COR-L47 (cell line): ENCODE results near the gene NDOR1.

ENCODE experiments used
- DNase-seq: peaks from one replicate; lab custom pipeline; 2025; lab: John Stamatoyannopoulos, UW

The NDOR1 gene

GRCh38 chr9:137167747-137168572, 37.5 kb upstream of the NDOR1 start:
- DNase-seq, result no peak

GRCh38 chr9:137168573-137168903, 37.0 kb upstream of the NDOR1 start:
- no peak for DNase-seq

- DNase-seq, result peak; percentile 92
These were observed 36.3 kb upstream of the NDOR1 start for GRCh38 chr9:137168904-137169856.

GRCh38 chr9:137169896-137170358, 35.6 kb upstream of the NDOR1 start, which contains the start of gene LRRC26:
LRRC26 (minus strand) TSS chr9:137170051; CDS start chr9:137169943, 108 bp downstream.
- no peak for DNase-seq

GRCh38 chr9:137170486-137171148, 34.9 kb upstream of the NDOR1 start:
- no peak for DNase-seq

GRCh38 chr9:137171149-137171900, 34.2 kb upstream of the NDOR1 start:
- DNase-seq, result no peak

- DNase-seq, result no peak
These were observed 32.4 kb upstream of the NDOR1 start for GRCh38 chr9:137172901-137173795.

- DNase-seq, result no peak
These were observed 31.5 kb upstream of the NDOR1 start for GRCh38 chr9:137173796-137174664.

- DNase-seq, result peak; percentile 72
These were observed 30.7 kb upstream of the NDOR1 start for GRCh38 chr9:137174722-137175293.

GRCh38 chr9:137175345-137175961, 30.0 kb upstream of the NDOR1 start:
- DNase-seq, result no peak

GRCh38 chr9:137176302-137177182, 29.0 kb upstream of the NDOR1 start:
- peak; percentile 37 for DNase-seq

- no peak for DNase-seq
These were observed 27.1 kb upstream of the NDOR1 start for GRCh38 chr9:137178201-137178938.

GRCh38 chr9:137178939-137179630, 26.4 kb upstream of the NDOR1 start:
- no peak for DNase-seq

- DNase-seq, result no peak
These were observed 25.7 kb upstream of the NDOR1 start for GRCh38 chr9:137179761-137180160.

- DNase-seq, result no peak
These were observed 25.0 kb upstream of the NDOR1 start for GRCh38 chr9:137180491-137180890.

GRCh38 chr9:137181680-137182079, 23.8 kb upstream of the NDOR1 start:
- DNase-seq, result no peak
